EH (cell line): ENCODE results near the gene ZFAND2B.
"Not testable (repeated sequence)": the region's sequence is repeated elsewhere in the genome, so short reads cannot be mapped to it uniquely, and the experiment has no call there.

ENCODE experiments used
- DNase-seq: peaks from one replicate; pipeline ENCODE4 v3.0.0-alpha.2; 2015; ENCODE audit warnings: low read depth

ZFAND2B gene

DNA sequence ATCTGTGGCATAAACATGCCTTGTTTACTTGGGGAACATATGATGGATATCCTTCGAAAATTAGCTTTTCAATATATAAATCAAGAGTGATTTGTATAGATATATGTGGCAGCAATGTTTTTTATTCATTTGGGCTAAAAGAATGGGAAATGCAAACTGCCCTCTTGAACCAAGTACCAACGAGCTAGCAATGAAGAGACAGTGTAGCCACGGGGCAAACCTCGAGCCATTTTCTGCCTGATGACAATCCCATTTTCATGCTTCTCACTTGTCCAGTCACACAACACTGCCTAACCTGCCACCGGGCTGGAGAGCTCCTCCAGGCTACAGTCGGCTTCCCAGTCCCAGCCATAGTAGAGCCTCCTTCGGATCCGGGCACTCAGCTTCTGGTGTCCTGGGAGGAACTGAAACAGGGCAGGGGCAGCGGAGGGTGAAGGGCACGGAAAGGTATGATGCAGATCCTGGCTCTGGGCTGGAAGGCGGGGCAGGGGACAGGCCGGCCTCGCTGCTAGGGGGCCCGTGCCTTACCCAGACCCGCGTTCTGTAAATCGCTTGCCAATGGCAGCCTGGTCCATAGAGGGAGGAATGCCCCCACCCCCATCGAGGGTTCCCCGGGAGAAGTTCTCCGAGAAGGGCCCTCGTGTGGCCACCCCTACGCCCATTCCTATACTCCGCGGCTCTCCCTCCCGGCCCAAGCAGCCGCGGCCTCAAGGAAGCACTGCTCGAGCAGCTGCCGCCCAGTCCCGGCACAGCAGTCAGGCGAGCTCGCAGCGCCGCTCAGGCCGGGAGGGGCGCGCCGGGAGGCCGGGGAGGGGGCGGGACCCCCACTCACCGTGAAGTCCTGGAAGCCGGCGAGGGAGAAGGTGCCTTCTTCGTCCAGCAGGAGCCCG, 30.4 kb upstream of the ZFAND2B start:
- DNase-seq = peak; percentile 60

- peak; percentile 83 for DNase-seq
Measured at GRCh38 chr2:219176818-219177551, 29.6 kb upstream of the ZFAND2B start, which contains the start of gene CNPPD1. TSS of gene CNPPD1 (minus strand) at chr2:219176925. CDS start at chr2:219176828, 97 bp downstream.

GRCh38 chr2:219177552-219178376, 28.8 kb upstream of the ZFAND2B start, which contains the start of gene RETREG2:
TSS of gene RETREG2 (plus strand) at chr2:219178275. CDS start at chr2:219178353, 78 bp downstream.
- peak; percentile 92 for DNase-seq

GRCh38 chr2:219178377-219179175, 28.0 kb upstream of the ZFAND2B start:
- peak; percentile 50 for DNase-seq

- DNase-seq = no peak
Measured at GRCh38 chr2:219179601-219180465, 26.7 kb upstream of the ZFAND2B start.

GRCh38 chr2:219180961-219181360, 25.6 kb upstream of the ZFAND2B start:
- DNase-seq = no peak

DNA sequence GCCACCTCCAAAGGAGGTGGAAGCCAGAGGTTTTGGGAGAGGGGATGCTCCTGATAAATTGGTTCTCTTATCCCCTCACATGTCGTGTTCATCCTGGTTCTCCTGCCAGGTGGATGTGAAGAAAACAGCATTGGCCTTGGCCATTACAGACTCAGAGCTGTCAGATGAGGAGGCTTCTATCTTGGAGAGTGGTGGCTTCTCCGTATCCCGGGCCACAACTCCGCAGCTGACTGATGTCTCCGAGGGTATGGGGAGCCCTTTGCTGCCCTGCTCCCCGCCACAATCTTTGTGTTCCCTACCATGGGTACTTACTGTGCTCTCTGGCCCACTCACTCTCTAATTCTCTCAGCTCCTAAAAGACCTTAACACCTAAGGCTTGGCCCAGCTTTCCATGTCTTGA, 25.1 kb upstream of the ZFAND2B start:
- DNase-seq = no peak

DNA sequence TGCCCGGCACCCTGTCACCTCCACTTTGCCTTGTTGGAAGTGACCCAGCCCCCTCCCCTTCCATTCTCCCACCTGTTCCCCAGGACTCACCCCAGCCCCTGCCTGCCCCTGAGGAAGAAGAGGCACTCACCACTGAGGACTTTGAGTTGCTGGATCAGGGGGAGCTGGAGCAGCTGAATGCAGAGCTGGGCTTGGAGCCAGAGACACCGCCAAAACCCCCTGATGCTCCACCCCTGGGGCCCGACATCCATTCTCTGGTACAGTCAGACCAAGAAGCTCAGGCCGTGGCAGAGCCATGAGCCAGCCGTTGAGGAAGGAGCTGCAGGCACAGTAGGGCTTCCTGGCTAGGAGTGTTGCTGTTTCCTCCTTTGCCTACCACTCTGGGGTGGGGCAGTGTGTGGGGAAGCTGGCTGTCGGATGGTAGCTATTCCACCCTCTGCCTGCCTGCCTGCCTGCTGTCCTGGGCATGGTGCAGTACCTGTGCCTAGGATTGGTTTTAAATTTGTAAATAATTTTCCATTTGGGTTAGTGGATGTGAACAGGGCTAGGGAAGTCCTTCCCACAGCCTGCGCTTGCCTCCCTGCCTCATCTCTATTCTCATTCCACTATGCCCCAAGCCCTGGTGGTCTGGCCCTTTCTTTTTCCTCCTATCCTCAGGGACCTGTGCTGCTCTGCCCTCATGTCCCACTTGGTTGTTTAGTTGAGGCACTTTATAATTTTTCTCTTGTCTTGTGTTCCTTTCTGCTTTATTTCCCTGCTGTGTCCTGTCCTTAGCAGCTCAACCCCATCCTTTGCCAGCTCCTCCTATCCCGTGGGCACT, 24.0 kb upstream of the ZFAND2B start:
- DNase-seq = no peak

- no peak for DNase-seq
Measured at GRCh38 chr2:219183151-219183772, 23.3 kb upstream of the ZFAND2B start.

GRCh38 chr2:219184121-219184520, 22.5 kb upstream of the ZFAND2B start:
- DNase-seq = no peak

- DNase-seq = no peak
Measured at GRCh38 chr2:219186754-219187456, 19.7 kb upstream of the ZFAND2B start.

- no peak for DNase-seq
Measured at GRCh38 chr2:219197388-219197787, 9.2 kb upstream of the ZFAND2B start.

- no peak for DNase-seq
Measured at GRCh38 chr2:219198974-219199373, 7.6 kb upstream of the ZFAND2B start.

GRCh38 chr2:219199470-219200211, 6.9 kb upstream of the ZFAND2B start:
- DNase-seq = no peak

- DNase-seq = not testable (repeated sequence)
Measured at GRCh38 chr2:219200502-219201326, 5.9 kb upstream of the ZFAND2B start.

DNA sequence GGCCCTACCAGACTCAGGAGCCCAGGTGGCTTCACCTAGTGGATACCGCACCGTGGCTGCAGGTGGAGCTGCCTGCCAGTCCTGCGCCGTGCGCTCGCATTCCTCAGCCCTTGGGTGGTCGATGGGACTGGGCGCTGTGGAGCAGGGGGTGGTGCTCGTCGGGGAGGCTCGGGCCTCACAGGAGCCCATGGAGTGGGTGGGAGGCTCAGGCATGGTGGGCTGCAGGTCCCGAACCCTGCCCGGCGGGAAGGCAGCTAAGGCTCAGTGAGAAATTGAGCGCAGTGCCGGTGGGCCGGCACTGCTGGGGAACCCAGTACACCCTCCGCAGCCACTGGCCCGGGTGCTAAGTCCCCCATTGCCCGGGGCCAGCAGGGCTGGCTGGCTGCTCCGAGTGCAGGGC, 5.3 kb upstream of the ZFAND2B start:
- not testable (repeated sequence) for DNase-seq
